Measurements from ENCODE around the gene ACE.
"Not testable (repeated sequence)": the region's sequence is repeated elsewhere in the genome, so short reads cannot be mapped to it uniquely, and the experiment has no call there.

ACE gene

GRCh38 chr17:63463771-63464170 is 13.1 kb upstream of the ACE start:
- in situ Hi-C loops (cut with MboI; ENCODE audit: low sequenced_read_pairs): no loop called here

GRCh38 chr17:63464691-63465236 is 12.1 kb upstream of the ACE start:
- in situ Hi-C loops (cut with MboI; ENCODE audit: low sequenced_read_pairs): no loop called here

DNA sequence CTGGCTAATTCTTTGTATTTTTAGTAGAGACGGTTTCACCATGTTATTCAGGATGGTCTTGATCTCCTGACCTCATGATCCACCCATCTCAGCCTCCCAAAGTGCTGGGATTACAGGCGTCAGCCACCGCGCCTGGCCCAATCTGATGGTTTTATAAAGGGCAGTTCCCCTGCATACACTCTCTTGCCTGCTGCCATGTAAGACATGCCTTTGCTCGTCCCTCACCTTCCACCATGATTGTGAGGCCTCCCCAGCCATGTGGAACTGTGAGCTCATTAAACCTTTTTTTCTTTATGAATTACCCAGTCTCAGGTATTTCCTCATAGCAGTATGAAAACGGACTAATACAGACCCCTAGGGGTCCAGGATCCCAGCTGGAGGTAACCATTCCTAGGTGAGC is 8.8 kb upstream of the ACE start:
- in situ Hi-C loops (cut with MboI; ENCODE audit: low sequenced_read_pairs): not testable (repeated sequence)

GRCh38 chr17:63474174-63474573 is 2.7 kb upstream of the ACE start:
- in situ Hi-C loops (cut with MboI; ENCODE audit: low sequenced_read_pairs): no loop called here

- in situ Hi-C loops (cut with MboI; ENCODE audit: low sequenced_read_pairs): no loop called here
These were observed 2.0 kb upstream of the ACE start for GRCh38 chr17:63474586-63475460.

DNA sequence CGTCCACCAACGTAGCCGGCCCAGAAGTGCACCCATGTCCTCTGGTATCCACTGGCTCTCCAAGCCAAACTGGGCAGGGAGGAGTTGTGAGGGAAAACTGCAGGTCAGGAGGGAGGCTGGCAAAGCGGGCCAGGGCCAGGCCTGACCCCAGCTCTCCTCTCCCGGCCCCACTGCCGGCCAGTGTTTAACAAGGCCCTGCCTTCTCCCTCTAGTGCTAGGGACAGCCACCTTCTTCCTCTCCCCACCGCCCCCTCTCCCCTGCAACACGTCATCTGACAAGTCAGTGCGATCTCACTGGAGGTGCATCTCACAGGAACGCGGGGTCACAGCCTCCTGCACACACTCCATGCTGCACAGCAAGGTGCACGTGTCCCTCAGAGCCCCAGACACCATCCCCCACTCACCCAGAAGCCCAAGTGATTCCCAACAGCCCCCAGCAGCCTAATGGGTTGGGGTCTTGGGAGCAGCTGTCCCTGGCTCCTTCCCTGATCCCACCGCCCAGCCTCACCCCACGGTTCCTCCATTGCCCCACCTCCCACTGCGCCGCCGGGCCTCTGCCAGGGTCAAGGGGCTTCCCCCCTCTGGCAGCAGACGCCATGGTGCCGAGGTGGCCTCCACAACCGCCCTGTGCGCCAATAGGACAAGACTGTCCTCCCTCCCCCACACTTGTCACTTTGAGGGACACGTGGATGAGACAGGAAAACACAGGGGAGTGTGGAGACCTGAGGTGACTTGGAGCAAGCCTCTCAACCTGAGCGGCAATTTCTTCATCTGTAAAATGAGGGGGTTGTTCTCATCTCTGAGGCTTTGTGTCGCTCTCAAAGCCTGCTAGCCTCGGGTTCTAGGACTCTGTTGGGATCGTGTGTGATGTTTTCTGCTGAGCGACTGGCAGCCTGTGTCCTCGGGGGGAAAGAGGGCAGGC is 1.1 kb upstream of the ACE start:
- in situ Hi-C loops (cut with MboI; ENCODE audit: low sequenced_read_pairs): no loop called here

- in situ Hi-C loops (cut with MboI; ENCODE audit: low sequenced_read_pairs): no loop called here
These were observed 405 bp upstream of the ACE start for GRCh38 chr17:63476459-63476853.

- in situ Hi-C loops (cut with MboI; ENCODE audit: low sequenced_read_pairs): no loop called here
These were observed 899 bp downstream of the ACE start for GRCh38 chr17:63477480-63478440.

DNA sequence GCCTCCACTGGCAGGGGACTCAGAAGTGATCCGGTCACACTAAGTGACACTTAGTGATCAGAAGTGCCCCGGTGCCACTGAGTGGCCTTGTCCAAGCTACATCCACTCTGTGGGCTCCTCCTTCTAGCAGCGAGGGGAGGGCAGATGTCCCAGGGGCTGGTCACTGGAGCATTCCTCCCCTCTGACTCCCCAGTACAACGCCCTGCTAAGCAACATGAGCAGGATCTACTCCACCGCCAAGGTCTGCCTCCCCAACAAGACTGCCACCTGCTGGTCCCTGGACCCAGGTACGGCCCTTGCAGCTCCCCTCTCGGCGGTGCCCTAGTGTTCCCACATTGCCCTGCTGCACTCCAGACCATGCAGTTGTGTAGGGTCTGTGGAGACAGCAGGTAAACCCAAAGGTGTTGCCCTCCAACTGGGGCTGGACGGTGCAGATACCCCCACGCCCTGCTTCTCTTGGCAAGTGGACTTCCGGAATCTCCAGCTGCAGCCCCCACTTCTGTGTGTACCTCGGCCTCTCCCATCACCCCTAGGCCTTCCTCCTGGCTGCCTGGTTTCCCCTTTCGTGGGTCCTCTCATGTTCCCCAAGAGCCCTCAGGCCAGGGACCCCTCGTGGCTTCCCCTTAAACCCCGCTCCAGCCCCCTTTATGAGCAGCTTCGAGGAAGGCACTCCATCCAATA is 2.1 kb downstream of the ACE start:
- in situ Hi-C loops (cut with MboI; ENCODE audit: low sequenced_read_pairs): no loop called here

DNA sequence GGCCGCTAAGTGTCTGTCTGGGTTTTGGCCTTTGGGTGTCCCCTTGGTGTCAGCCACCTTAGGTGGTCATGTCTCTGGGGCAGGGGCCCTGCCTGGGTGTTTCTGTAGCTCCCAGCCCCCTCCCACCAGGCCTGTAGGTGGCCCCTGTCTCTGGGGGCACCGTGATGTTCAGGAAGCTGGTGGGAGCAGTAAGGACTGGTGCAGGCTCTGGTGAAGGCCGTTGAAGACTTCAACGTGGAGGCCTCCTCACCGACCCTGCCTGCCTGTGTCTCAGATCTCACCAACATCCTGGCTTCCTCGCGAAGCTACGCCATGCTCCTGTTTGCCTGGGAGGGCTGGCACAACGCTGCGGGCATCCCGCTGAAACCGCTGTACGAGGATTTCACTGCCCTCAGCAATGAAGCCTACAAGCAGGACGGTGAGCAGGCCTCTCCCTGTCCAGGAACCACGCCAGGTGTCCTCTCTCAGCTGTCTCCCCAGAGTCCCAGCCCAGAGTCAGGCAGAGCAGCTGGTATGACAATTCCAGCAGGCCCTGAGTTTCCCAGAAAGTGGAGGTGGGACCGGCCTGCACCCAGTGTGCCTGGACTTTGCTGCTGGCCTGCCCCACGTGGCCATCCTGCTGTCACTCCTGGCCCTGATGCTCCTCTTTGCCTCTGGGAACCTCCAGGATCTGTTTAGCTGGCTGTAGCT is 2.8 kb downstream of the ACE start:
- in situ Hi-C loops (cut with MboI; ENCODE audit: low sequenced_read_pairs): no loop called here

DNA sequence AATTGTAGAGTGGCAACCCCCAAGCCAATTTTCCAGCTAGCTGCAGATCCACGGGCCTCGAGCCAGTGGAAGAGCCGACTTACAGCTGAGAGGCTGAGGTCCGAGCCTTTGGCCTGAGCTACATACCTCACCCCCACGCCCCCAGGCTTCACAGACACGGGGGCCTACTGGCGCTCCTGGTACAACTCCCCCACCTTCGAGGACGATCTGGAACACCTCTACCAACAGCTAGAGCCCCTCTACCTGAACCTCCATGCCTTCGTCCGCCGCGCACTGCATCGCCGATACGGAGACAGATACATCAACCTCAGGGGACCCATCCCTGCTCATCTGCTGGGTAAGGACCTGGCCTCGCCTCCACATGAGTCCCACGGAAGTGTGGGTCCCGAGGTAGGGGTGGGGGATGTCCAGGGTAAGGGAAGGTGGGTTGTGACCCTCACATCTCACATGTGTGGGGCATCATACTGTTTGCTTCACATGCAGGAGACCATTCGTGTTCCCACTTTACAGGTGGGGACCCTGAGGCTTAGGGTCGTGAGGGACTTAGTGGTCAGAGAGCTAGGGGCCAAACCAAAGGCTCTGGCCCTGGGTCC is 3.4 kb downstream of the ACE start:
- in situ Hi-C loops (cut with MboI; ENCODE audit: low sequenced_read_pairs): no loop called here

DNA sequence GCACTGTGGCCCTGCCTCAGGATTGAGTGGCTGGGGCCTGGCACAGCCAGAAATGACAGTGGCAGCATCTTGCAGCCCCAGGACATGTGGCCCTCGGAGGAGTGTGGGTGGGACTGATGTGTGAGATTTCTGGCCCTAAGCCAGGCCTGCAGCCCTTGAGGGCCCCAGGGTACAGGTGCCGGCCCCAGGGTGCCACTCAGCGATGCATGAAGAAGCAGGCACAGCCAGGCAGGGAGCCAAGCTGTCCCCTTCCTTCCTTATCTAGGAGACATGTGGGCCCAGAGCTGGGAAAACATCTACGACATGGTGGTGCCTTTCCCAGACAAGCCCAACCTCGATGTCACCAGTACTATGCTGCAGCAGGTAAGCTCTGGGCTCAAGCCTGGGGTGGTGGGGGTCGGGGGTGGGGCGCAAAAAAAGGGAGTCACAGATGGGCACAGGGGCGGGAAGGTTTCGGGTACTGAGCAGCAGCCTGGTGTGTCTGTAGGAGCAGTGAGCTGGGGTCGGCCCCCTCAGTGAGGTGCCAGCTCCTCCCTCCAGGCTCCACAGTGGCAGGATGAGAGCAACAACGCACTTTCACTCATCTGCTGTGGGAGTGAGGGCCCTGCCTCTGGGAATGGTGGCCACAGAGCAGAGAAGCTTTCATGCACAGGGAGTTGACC is 4.1 kb downstream of the ACE start:
- in situ Hi-C loops (cut with MboI; ENCODE audit: low sequenced_read_pairs): no loop called here

GRCh38 chr17:63481488-63481870 is 4.6 kb downstream of the ACE start:
- in situ Hi-C loops (cut with MboI; ENCODE audit: low sequenced_read_pairs): no loop called here

DNA sequence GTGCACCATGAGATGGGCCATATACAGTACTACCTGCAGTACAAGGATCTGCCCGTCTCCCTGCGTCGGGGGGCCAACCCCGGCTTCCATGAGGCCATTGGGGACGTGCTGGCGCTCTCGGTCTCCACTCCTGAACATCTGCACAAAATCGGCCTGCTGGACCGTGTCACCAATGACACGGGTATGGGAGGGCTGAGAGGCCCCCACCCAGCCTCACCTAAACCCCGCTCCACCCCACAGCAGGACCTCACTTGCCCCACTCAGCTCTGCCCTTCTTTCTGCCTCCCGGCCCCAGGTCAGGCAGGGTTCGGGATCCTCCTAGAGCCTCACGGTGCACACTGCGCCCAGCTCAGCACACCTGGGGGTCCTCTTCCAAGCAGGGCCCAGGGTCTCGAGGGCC is 5.6 kb downstream of the ACE start:
- in situ Hi-C loops (cut with MboI; ENCODE audit: low sequenced_read_pairs): no loop called here

DNA sequence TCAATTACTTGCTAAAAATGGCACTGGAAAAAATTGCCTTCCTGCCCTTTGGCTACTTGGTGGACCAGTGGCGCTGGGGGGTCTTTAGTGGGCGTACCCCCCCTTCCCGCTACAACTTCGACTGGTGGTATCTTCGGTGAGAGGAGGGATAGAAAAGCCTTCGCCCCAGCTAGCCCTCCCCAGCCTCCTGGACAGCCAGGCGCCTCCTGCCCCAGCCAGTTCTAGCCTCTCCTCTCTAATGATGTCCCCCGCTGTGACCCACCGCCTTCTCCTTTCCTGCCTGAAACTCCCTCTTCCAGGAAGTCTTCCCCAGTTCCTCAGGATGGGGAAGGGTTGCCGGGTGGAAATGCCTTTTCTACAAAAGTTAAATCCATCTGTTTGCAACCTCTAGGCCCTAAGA is 6.2 kb downstream of the ACE start:
- in situ Hi-C loops (cut with MboI; ENCODE audit: low sequenced_read_pairs): no loop called here

DNA sequence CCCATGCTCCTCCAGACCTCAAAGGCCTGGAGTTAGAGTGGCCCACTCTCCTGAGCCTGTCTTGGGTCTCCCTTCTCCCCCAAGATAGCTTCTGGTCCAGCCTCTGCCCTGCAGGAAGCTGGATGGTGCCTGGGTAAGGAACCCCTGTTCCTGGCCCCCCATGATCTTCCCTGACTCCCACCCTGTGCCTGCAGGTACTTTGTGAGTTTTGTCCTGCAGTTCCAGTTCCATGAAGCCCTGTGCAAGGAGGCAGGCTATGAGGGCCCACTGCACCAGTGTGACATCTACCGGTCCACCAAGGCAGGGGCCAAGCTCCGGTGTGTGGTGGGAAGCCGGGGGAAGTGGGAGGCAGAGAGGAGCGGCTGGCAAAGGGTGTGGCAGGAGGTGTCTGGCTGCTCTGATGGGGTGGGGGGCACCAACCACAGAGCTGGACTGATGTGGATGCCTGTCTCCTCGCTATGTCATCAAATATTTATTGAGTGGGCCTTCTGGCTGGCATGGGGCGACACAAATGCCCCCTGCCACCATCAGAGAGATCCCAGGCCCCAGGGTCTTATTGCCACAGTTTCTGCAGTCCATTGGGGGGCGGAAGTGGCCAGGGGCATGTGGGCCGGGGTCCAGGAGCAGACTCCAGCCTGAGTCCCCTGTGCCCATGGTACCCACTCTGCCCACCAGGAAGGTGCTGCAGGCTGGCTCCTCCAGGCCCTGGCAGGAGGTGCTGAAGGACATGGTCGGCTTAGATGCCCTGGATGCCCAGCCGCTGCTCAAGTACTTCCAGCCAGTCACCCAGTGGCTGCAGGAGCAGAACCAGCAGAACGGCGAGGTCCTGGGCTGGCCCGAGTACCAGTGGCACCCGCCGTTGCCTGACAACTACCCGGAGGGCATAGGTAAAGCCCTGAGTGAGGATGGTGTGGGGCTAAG is 7.1 kb downstream of the ACE start:
- in situ Hi-C loops (cut with MboI; ENCODE audit: low sequenced_read_pairs): no loop called here

- in situ Hi-C loops (cut with MboI; ENCODE audit: low sequenced_read_pairs): no loop called here
These were observed 9.6 kb downstream of the ACE start for GRCh38 chr17:63486317-63487013.
